ENCODE measurements around the gene PAPOLB.

The PAPOLB gene

DNA sequence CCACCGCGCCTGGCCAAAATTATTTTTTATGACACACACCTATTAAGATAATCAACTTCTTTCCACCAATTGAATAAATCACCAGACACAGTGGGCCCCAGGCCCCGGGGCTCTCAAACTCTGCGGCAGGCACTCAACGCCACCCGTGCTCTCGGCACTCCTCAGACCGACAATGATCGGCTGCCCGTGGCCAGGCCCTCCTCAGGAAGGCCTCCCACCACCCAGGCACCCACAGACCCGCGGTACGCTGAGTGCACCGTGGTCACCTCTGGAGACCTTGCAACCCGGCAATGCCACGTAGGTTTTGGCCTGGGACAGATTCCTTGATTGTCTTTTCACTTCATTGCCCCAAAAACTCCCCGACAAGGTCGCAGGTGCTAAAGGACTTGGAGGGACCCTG, 14.8 kb upstream of the PAPOLB start:
- DNase-seq, result no peak

DNA sequence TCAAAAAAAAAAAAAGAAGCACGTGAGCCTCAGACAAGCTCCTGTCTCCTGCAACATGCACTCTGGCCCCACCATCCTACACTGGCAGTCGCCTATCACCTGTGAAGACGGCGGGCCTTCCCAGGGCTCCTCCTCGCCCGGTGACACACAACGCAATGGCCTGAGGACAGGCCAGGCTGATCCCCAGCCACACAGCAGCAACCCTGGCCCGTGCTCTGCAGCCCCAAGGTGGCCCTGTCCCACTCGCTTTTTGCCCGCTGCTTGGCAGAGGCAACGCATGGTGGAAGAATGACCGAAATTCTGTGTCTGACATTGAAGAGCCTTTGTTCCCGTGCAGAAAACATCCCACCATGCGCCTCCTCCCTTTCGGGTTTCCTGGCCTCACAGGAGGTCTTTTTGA, 13.6 kb upstream of the PAPOLB start:
- no peak for DNase-seq

DNA sequence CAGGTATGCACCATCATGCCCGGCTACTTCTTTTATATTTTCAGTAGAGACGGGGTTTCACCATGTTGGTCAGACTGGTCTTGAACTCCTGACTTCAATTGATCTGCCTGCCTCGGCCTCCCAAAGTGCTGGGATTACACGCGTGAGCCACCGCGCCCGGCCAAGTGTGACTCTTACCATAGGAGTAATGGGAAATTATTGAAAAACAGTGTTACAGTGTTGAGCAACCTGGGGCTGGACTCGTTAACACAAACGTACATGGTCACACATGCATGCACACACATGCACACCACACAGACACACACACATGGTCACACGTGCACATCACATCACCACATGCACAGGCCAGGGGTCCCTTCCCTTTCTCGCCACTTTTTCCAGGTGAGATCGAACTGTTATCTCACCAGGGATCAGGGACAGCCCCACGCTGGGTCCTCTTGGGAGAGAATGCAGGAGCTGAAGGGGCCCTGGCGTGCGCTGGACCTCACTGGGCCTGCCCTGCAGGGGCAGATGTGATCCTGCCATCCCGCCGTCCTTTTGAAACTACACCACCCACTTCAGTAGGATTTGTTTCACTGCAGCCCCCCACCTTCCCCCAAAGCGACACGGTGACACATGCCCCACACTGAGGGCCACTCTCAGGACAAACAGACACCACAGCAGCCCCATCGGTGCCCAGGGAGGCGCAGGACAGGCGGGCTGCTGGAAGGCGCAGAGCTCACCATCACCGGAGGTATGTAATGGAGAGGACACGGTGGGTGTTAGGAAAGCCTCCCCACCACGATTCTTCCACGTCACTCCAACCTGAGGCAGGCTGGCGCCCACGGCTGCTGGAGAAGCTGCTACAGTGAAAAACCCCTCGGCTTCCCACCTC, 11.5 kb upstream of the PAPOLB start:
- no peak for DNase-seq

DNA sequence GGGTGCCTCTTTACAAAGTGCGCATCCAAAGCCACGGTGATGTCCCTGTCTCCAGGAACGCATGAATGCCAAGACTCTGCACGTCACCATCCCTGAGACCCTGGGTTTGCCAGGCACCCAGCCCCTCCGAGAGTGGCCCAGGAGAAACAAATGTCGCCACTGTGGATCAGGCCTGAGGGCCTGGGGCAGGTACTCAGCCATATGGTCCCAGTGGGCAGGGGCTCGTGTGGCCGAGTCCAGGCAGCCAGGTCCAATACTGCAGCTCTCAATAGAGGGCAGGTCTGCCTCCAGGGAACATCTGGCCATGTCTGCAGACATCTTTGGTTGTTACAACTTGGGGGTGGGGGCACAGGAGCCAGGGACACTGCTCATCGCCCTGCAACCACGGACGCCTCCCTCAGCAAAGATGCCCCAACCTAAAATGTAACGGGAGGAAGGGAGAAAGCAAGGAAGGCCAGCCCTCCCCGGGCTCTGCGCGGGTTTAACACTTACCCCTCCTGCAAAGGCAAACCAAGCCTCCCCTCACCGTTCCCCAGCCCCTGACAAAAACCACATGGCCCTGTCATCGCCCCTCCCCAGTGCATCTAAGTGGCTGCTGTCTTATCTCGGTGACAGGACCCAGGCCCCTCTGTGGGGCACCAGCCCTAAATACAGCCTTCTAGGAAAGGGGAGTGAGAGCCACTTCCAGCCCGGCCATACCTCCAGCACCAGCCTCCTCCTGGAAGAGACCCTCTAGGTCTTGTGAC, 10.3 kb upstream of the PAPOLB start:
- DNase-seq, result no peak

DNA sequence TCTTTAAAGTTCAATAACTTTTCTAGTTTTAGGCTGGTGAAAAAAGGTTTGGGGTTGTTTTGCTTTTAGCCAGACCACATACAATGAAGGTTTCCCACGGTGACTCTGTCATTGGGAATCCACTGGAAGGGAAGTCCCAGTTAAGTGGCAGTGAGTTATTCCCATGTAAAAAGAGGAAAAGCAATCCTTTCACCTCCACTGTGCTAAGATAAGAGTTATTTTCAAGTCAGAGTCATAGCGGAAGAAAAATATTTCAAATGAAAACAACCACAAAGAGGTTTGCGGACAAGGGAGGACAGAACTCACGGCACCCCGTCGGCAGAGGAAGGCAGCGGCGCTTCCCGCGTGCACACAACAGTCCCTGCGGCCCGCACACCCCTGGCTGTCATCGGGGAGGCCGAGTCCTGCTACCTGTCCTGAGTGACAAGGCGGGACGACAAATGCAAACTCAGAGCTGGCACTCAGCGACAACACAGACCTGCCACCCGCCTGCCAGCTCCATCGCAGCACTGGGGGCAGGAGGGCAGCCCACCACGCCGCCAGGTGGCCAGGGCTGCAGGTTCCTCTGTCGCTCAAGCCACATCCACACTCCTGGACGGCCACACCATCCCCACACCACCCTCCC, 9.3 kb upstream of the PAPOLB start:
- DNase-seq, result no peak

DNA sequence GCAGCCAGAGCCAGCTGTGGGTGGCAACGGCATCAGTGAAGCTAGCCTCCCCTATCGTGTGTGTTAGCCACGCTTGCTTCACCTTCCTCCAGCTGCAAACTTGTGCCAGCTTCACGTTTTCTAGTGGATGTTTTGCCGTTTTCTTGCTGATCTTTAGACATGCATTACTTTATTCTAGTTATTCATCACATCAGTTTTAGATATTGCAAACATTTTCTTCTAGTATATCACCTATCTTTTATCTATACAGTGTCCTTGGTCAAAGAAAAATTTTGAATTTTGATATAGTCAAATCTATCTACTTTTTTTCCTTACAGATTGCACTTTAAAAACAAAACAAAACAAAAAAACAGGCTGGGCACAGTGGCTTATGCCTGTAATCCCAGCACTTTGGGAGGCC, 6.7 kb upstream of the PAPOLB start:
- no peak for DNase-seq

DNA sequence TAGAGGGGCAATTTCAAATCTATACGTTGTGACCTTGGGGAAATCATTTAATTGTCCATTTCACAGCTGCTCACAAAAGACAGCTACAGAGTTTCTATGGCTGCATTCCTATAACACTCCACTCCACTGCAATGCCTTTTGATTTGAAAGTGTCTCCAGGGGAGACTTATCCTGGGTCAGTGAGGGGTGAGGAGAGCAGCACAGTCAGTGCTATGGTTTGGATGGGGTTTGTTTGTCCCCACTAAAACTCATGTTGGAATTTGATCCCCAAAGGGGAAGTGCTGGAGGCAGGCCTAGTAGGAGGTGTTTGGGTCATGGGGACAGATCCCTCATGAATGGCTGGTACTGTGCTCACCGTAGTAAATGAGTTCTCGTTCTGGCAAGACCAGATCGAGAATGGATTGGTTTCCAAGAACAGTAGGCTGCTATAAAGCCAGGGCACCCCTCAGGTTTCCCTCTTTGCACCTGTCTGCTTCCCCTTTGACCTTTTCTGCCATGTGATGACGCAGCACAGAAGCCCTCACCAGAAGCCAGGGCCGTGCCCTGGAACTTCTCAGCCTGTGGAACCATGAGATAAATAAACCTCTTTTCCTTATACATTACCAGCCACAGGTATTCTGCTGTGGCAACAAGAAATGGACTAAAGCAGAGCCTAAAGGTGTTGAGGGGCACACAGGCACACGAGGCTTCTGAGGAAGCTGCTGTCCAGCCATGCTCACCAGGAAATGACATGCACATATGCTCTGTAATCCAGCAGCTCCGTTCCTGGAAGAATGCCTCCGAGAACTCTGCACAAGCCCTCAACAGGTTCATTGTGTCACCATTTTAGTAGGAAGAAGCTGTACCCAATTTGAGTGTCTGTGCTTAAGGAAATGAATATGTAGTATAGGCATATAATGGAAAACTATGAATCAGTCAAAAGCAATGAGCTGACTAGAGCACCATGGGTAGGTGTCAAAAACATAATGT, 5.0 kb upstream of the PAPOLB start:
- no peak for DNase-seq

DNA sequence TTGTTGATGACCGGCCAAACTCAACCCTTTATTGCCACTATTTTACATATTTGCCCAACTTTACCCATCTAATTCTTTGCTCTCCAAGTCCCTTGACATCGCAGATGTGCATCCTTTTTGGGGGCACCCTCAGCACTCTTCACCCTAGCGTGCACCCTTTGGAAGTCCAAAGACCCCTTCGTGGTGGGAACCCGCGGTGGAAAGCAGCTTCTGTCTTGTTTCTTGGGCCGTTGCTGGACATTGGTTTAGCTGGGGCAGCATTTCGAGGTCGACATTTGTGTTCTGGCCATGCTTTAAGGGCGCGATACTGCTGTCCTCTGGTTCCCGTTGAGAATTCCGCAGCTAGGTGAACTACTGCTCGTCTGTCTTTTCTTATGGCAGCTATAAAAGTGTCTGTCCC, 326 bp upstream of the PAPOLB start:
- no peak for DNase-seq

DNA sequence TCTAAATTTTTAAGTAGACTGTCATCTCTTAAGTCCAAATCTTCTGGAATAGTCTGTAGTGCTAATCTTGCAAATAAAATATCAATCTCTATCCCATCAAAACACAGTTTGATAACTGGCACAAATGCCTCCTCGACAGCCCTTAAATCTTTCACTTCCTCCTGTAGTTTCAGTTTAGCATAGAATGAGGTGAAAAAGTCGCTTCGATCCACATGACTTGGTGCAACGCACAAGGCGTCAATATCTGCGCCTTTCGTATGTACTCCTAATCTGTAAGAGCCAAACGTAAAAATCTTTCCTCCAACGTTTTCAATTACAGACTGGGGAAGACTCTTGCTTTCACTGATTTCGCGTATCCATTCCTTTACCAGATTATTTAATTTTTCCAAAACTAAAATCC, 603 bp downstream of the PAPOLB start:
- no peak for DNase-seq

DNA sequence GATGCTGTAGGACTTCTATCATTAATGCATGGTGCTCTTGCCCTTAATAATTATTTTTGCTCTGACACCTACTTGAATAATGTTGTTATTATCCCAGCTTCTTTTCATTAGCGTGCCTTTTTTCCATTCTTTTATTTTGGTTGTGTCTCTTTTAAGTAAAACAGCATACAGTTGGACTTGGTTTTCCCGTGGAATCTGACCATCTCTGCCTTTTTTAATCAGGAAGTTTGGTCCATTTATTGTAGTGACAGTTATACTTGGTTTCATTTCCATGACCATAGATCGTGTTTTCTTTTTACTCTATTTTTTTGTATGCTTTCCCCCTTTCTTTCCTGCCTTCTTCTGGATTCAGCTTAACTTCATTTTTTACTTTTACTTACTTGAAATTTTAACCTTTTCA, 4.6 kb downstream of the PAPOLB start:
- no peak for DNase-seq

DNA sequence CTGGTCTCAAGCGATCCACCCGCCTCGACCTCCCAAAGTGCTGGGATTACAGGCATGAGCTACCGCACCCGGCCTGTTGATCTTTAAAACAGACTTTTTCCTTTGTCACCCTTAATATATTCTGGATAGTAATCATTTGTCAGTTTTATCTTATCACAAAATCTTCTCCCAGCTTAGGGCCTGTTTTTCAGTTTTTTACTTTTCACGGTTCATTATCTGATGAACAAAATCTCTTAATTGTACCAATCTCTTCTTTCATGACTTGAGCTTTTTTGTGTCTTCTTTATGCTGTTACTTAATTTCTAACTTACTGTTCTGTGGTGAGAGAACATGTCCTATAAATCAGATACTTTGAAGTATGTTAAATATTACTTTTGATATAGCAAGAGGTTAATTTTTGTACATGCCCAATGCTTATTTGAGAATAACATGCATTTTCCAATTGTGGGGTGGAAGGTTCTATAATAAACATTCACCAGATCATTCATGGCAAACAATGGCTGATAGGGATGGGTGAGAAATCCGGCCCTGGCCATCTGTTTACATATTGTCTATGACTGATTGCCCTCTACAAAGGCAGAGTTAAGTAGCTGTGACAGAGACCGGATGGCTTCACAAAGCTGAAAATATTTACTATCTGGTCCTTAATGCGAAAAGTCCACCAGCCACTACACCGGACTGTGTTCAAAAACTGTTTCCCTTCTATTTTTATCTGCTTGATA, 5.3 kb downstream of the PAPOLB start:
- DNase-seq, result peak; percentile 12

DNA sequence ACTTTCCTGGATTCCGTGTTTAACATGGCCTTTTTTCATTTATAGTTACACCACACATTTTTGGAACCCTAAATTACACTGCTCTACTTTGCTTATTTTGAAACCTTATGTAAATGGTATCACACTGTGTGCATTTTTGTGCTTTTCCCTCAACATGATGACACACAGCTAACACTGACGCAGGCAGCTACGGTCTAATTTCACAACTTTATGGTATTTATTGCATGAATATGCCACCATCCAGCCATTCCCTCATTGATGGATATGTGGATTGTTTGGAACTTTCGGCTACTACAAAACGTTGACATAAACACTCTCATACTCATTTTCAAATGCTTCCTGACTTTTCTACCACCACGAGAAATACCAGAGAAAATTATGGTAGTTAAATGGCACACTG, 6.9 kb downstream of the PAPOLB start:
- no peak for DNase-seq

DNA sequence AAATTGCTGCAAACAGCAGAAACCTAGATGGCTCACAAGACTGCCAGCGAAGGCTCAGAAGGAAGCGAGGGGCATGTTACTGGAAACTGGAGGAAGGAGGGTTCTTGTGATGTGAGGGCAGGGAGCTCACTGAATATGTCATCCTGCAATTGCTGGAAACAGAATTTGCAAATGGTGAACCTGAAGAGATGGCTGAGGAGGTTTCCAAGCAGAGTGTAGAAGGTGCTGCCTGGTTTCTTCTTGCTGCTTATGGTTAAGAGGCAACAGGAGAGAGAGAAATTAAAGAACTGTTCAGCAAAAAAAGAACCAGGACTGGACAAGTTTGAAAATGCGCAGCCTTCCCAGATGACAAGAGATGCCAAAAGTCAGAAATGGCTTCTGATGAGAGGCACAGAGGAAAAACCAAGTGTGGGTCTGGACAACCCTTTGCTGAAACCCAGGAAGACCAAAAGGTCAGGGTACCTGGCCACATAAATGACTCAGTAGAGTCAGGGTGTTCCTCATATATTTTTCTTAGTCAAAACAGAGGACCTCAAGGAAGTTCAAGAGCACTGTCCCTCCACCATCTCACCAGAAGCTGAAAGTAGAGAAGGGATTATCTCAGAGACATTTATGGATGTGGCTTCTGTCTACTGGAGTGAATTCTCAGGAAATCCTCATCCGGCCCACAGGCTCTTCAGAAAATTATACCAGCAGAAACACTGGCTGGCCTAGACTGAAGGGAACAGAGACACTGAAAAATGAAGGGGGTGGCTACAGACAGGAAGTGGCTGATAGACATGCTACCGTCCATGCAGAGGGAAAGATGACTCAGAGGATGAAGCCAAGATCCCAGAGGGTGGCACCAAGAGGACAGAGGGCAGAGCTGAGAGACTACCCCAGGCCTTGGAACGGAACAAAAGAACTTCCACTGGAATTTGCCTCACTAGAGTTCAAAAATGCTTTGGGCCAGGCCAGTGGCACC, 10.1 kb downstream of the PAPOLB start:
- no peak for DNase-seq

DNA sequence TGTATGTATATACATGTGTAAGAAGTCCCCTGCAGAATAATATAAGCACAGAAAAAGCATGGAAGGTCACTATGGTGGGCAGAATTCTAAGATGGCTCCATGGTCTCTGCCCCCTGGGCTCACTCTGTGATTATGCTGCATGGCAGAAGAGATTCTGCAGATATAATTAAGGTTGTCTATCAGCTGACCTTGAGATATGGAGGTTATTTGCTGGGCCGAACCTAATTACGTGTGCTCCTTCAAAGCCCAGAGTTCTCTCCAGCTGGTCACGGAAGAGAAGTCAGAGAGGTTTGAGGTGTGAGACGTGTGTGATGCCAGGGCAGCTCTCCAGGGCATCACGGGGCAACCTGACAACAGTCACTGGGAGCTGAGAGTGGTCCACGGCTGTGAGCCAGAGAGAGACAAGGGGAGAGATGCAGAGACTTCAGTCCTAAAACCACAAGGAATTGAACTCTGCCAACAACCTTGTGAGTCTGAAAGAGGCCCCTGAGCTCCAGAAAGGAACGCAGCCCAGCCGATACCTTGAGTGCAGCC, 11.5 kb downstream of the PAPOLB start:
- DNase-seq, result no peak

DNA sequence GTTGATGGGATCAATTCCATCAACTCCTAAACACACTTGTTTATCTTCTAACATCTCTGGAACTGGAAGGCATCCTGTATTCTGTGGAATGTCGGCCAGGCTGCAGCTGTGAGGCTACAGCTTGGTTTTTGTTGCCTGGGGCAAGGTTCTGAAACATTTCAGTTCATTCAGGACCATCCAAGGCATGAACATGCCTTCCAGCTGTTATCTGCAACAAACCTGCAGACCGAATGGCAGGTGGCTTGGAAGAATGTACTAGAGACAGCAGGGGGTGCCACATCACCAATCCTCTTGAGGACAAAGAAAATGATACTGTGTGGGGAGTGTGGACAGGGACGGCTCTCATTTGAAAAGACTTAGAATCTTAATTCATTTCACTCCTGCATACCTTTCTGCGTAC, 12.4 kb downstream of the PAPOLB start:
- DNase-seq, result peak; percentile 19

DNA sequence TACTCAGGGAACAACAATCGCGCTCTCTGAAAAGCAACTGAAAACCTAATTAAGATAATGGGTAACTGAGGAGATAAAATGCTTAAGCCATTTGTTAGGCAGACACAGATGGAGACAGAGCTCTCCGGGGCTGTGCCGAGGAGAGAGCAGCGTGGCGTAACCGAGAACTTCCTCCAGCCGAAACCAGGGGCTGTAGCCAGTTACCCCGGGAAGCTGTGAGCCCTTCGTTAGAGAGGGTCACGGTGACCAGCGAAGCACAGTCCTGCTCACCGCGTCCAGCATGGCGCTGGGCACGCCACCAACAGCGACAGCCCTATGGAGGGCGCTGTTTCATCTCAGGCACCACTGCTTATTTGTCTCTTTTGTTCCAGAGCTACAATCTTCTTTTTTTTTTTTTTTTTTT, 16.1 kb downstream of the PAPOLB start:
- no peak for DNase-seq

DNA sequence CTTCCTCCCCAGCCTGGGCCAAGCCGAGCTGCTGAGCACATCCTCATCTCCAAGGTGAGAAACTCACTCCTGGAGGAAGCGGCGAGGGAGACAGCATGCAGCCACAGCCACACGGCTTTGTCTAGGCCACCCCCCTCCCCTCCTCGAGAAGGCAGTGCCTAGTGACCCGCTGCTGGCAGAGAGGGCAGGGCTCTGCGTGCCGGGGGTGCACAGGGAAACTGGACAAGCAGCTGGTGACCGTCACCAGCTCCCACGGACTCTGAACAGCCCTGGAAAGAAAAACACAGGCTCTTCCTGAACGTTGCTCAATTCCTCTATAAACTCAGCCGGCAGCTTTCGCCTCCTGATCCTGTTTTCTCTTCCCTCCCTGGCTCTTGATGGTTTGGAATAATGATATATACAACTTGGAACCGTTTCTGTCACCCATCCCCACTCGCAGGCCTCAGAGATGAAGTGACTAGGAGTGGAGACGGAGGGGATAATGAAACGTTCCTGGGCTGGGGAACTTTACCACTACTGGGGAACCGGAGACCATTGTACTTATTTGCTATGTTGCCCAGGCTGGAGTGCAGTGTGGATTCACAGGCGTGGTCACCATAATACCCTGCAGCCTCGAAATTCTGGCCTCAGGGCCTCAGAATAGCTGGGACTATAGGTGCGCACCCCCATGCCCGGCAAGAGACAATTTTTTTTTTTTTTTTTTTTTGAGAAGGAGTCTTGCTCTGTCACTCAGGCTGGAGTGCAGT, 19.3 kb downstream of the PAPOLB start:
- no peak for DNase-seq

DNA sequence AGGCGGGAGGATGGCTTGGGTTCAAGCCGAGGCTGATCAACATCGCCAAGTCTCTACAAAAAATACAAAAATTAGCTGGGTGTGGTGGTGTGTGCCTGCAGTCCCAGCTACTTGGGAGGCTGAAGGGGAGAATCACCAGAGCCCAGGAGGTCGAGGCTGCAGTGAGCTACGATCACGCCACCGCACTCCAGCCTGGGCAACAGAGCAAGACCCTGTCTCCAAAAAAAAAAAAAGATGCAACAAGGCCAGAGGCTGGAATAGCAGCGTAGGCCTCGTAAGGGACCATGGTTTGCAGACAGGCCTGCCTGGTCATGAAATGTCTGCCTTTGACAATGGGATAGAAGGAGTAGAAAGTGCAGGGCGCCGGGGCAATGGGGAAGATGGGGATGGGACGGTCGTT, 20.0 kb downstream of the PAPOLB start:
- no peak for DNase-seq

DNA sequence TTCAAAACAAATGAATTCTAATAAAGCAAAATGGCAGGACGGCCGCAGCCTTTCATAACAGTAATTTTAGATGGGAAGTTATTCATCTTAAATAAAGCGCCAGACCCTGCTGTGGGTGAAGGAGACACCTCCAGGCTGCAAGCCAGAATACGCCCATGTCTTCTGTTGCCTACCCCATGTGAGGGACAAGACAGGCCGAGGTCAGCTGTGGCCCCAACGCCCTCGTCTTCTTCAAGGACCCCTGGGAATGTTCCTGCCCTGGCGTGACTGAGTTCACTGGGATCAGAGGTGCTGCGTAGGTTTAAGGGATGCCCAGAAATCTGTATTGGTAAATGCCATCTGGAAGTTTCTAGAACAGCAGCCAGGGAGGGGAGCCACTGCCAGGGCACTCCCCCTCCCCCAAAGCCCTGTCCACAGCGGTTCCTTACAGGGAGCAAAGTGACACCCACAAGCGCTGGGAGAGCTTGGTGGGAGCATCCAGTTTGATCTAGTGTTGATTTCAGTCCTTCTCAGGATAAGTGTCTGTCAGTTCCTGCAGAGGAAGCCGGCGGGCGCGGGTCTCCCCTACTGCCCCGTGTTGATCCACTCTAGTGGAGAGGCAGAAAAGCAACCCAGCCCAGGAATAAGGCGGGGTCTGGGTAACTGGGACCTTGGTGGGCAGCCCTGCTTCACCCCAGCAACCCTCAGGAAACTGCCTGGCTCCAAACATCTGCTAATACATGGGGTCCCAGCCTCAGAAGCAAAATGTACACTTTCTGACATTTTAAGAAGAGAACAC, 20.6 kb downstream of the PAPOLB start:
- no peak for DNase-seq

Measured in DMS153 (cell line).